ENCODE data around the gene TRIM21. TPM values are rescaled to one million over a fixed set of nuclear protein-coding genes. Genes with fewer than 3 reads are reported as not detected.

The TRIM21 gene
- total RNA-seq (ENCODE audit: low replicate concordance), result 9.7 and 9.9 TPM in 2 replicates

DNA sequence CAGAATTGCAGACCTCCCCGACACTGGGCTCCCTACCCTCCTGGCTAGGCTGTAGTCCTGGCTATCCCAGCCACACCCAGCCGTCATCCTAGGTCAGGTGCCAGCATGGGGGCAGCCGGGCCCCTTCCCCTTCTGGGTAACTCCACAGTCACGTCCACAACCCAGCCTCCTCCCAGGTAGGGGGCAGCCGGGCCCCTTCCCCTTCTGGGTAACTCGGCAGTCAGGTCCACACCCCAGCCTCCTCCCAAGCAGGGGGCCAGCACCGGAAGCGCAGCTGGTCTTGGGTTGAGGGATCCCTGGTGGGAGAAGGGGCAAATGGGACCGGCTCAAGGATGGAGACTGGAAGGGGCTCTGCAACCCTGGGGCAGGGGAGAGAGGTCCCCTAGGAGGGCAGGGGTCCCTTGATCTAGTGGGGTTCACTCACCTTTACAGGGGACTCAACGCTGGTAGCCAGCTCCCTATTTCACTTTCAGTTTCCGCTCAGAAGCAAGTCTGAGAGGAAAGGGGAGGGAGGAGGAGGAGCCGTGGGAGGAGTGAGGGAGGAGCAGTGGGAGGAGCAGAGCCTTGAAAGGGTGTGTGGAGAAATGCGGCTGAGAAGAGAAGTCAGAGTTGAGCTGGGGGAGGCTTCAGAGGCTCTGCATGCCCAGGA is at the start of gene TRIM21:
Gene TRIM21 (minus strand): TSS at position 494 of the 649 bp plus-strand sequence. CDS start 3,293 bp downstream, outside the sequence.
- no peak within 1 kb of the TSS for H3K27ac Mint-ChIP-seq
- H3K79me2 ChIP-seq (ENCODE audit: low read depth), result peaks cover 8% of the 10 kb centered on the region
- peak within 1 kb of the TSS; percentile 94 for H2AFZ ChIP-seq (replicated peaks)
- peak within 1 kb of the TSS; percentile 83 for H3K4me3 ChIP-seq
- H3F3A ChIP-seq (ENCODE audit: low read depth), result no peaks in the 10 kb centered on the region
- H3K4me3 Mint-ChIP-seq, result peak within 1 kb of the TSS; percentile 85
- no peaks in the 10 kb centered on the region for H3K4me1 ChIP-seq
- H3K36me3 Mint-ChIP-seq, result peaks cover 6% of the 10 kb centered on the region
- no peaks in the 10 kb centered on the region for H3K27me3 ChIP-seq
- H4K20me1 ChIP-seq (ENCODE audit: low read depth), result no peaks in the 10 kb centered on the region
- H3K9me3 ChIP-seq (ENCODE audit: low read depth), result no peaks in the 10 kb centered on the region
- peak; percentile 84 for DNase-seq (ENCODE audit: low spot score)
- H3K36me3 ChIP-seq, result no peaks in the 10 kb centered on the region
- peaks cover 9% of the 10 kb centered on the region for H3K4me1 Mint-ChIP-seq
- no peak within 1 kb of the TSS for H3K9ac ChIP-seq
- H3K27ac ChIP-seq, result no peak within 1 kb of the TSS
- H3K9me3 Mint-ChIP-seq, result peaks cover 8% of the 10 kb centered on the region
- no peaks in the 10 kb centered on the region for H3K27me3 Mint-ChIP-seq (ENCODE audit: insufficient read depth, low read depth)
- H3K4me2 ChIP-seq, result peak within 1 kb of the TSS; percentile 86
- no peak for TF ChIP-seq EZH2 (IDR thresholded peaks at IDR 0.05)
- TF ChIP-seq EZH2phosphoT487 (IDR thresholded peaks at IDR 0.05), result no peak
- TF ChIP-seq CTCF (IDR thresholded peaks at IDR 0.05), result no peak

GRCh38 chr11:4441515-4441914 is 48.0 kb upstream of the TRIM21 start:
- no peak overlapping the region for H3K27ac Mint-ChIP-seq
- H3K4me1 ChIP-seq, result no peaks in the 10 kb centered on the region
- H3K36me3 Mint-ChIP-seq, result no peaks in the 10 kb centered on the region
- no peak overlapping the region for H3K4me3 Mint-ChIP-seq
- H3K27me3 Mint-ChIP-seq (ENCODE audit: insufficient read depth, low read depth), result no peaks in the 10 kb centered on the region
- no peak overlapping the region for H2AFZ ChIP-seq (replicated peaks)
- no peak for DNase-seq (ENCODE audit: low spot score)
- TF ChIP-seq CTCF (IDR thresholded peaks at IDR 0.05) (no peak), EZH2 (IDR thresholded peaks at IDR 0.05) (no peak), EZH2phosphoT487 (IDR thresholded peaks at IDR 0.05) (no peak)
- no peaks in the 10 kb centered on the region for H3F3A ChIP-seq (ENCODE audit: low read depth)
- H3K4me3 ChIP-seq, result no peak overlapping the region
- no peaks in the 10 kb centered on the region for H3K4me1 Mint-ChIP-seq
- H3K79me2 ChIP-seq (ENCODE audit: low read depth), result no peaks in the 10 kb centered on the region
- no peaks in the 10 kb centered on the region for H3K27me3 ChIP-seq
- no peak overlapping the region for H3K9ac ChIP-seq
- H3K9me3 ChIP-seq (ENCODE audit: low read depth), result no peaks in the 10 kb centered on the region
- H4K20me1 ChIP-seq (ENCODE audit: low read depth), result no peaks in the 10 kb centered on the region
- no peaks in the 10 kb centered on the region for H3K36me3 ChIP-seq
- no peaks in the 10 kb centered on the region for H3K9me3 Mint-ChIP-seq
- no peak overlapping the region for H3K4me2 ChIP-seq
- H3K27ac ChIP-seq, result no peak overlapping the region

DNA sequence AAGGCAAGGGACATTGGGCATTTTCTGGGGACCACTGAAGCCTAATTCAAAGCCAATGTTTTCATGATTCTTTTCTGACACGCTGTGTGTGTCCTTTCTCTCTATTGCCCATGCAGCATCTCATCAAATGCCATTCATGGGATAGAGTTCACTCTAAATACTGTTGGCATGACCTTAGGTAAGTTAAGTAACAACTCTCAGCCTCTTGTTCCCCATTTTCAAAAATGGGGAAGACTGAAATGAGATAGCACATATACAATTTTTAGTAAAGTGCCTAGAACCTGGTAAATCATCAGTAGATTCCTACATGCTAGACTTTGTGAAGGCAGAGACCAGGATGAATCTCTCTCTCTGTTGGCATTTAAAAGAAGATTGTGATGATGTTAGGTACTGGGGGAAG is 42.9 kb upstream of the TRIM21 start:
- TF ChIP-seq CTCF (IDR thresholded peaks at IDR 0.05), result no peak
- no peak for TF ChIP-seq EZH2phosphoT487 (IDR thresholded peaks at IDR 0.05)
- TF ChIP-seq EZH2 (IDR thresholded peaks at IDR 0.05), result no peak
- no peak overlapping the region for H3K4me3 ChIP-seq
- no peaks in the 10 kb centered on the region for H3K4me1 Mint-ChIP-seq
- no peak overlapping the region for H3K4me3 Mint-ChIP-seq
- no peak overlapping the region for H3K27ac Mint-ChIP-seq
- H3K9me3 Mint-ChIP-seq, result no peaks in the 10 kb centered on the region
- no peaks in the 10 kb centered on the region for H3K9me3 ChIP-seq (ENCODE audit: low read depth)
- peaks cover 3% of the 10 kb centered on the region for H3K27me3 Mint-ChIP-seq (ENCODE audit: insufficient read depth, low read depth)
- H3K27me3 ChIP-seq, result no peaks in the 10 kb centered on the region
- no peak overlapping the region for H3K9ac ChIP-seq
- no peak overlapping the region for H2AFZ ChIP-seq (replicated peaks)
- no peaks in the 10 kb centered on the region for H3K36me3 ChIP-seq
- H4K20me1 ChIP-seq (ENCODE audit: low read depth), result no peaks in the 10 kb centered on the region
- no peak overlapping the region for H3K27ac ChIP-seq
- H3K4me2 ChIP-seq, result no peak overlapping the region
- H3K79me2 ChIP-seq (ENCODE audit: low read depth), result no peaks in the 10 kb centered on the region
- H3K4me1 ChIP-seq, result no peaks in the 10 kb centered on the region
- DNase-seq (ENCODE audit: low spot score), result no peak
- H3K36me3 Mint-ChIP-seq, result no peaks in the 10 kb centered on the region
- no peaks in the 10 kb centered on the region for H3F3A ChIP-seq (ENCODE audit: low read depth)

All from neural progenitor cell (in vitro differentiated cells).